CD4-positive, alpha-beta T cell (primary cell): ENCODE results near the gene MSI2. TPM values are rescaled to one million over a fixed set of nuclear protein-coding genes. Genes with fewer than 3 reads are reported as not detected.

Experiments
- ATAC-seq: fragments of 200-7000 bp; cut with Tn5 transposase; one replicate; pipeline ENCODE4 v1.10.0; 2022; ENCODE audit warnings: mild to moderate bottlenecking; ENCODE audit not compliant: poor library complexity
- CTCF ChIA-PET: fragments of 350-600 bp; sonication (Branson Sonifier 250); formaldehyde crosslinking; loops from one replicate; lab custom pipeline; 2021; ENCODE audit warnings: antibody characterized with exemption, inconsistent platforms; lab: Charles Lee
- POLR2A ChIA-PET: fragments of 350-600 bp; sonication (Branson Sonifier 250); formaldehyde crosslinking; loops from one replicate; lab custom pipeline; 2021; ENCODE audit warnings: antibody characterized with exemption, inconsistent platforms; lab: Charles Lee
- DNase-seq, 14 experiments: peaks; one replicate each; pipeline ENCODE4 v3.0.0-alpha.2; 2013 to 2020; ENCODE audit warnings: mixed read lengths in 2 of 14
- H3K27ac ChIP-seq, 2 donors: one replicate each; pipeline versions ENCODE4 v1.5.1 to v1.7.0; 2013; ENCODE audit warnings: low read length in 2 of 2, low read depth in 1 of 2, mild to moderate bottlenecking in 1 of 2
- H3K27me3 ChIP-seq, 2 experiments: 1 replicate in 1 of 2; 2 replicates in 1 of 2; pipeline versions ENCODE4 v1.6.1 to v1.7.0; 2013; ENCODE audit warnings: low read length in 2 of 2, control low read depth in 1 of 2, mild to moderate bottlenecking in 1 of 2, moderate library complexity in 1 of 2; ENCODE audit not compliant: insufficient read depth in 2 of 2, control insufficient read depth in 1 of 2
- H3K36me3 ChIP-seq: one replicate; pipeline ENCODE4 v1.6.1; 2013; ENCODE audit warnings: low read length, control low read depth; ENCODE audit not compliant: insufficient read depth
- H3K4me1 ChIP-seq: one replicate; pipeline ENCODE4 v1.6.1; 2013; ENCODE audit warnings: low read length, control low read depth; ENCODE audit not compliant: insufficient read depth
- H3K4me3 ChIP-seq: one replicate; pipeline ENCODE4 v1.5.1; 2013; ENCODE audit warnings: mild to moderate bottlenecking, low read length, moderate library complexity
- H3K9me3 ChIP-seq, 2 experiments: 1 replicate in 1 of 2; 2 replicates in 1 of 2; pipeline versions ENCODE4 v1.6.1 to v1.7.0; 2013; ENCODE audit warnings: low read length in 2 of 2, mild to moderate bottlenecking in 2 of 2, control low read depth in 1 of 2, moderate library complexity in 1 of 2; ENCODE audit not compliant: control insufficient read depth in 1 of 2, insufficient read depth in 1 of 2
- H3K27ac Mint-ChIP-seq: one replicate; pipeline ENCODE4 v1.8.0; 2020; ENCODE audit warnings: mixed read lengths
- H3K27me3 Mint-ChIP-seq: one replicate; pipeline ENCODE4 v1.8.0; 2021; ENCODE audit warnings: mixed read lengths
- H3K36me3 Mint-ChIP-seq: one replicate; pipeline ENCODE4 v1.8.0; 2021; ENCODE audit warnings: low read depth, mixed read lengths
- H3K4me1 Mint-ChIP-seq: one replicate; pipeline ENCODE4 v1.8.0; 2021; ENCODE audit warnings: low read depth, mixed read lengths
- H3K4me3 Mint-ChIP-seq: one replicate; pipeline ENCODE4 v1.8.0; 2020; ENCODE audit warnings: mild to moderate bottlenecking, mixed read lengths
- H3K9me3 Mint-ChIP-seq: one replicate; pipeline ENCODE4 v1.8.0; 2020; ENCODE audit warnings: mixed read lengths
- intact Hi-C, 2 experiments: fragments of 100-400 bp; cut with DNase I in 1 of 2; cut with micrococcal nuclease in 1 of 2; formaldehyde crosslinking; loops; one replicate each; pipeline versions ENCODE4 v1.15.1 to v1.9.0; 2023 to 2025; cut with DNase I, micrococcal nuclease
- total RNA-seq, 174 experiments: library from RNA in 2 of 174; stranded (reverse) in 2 of 174; gene quantifications; one replicate each; pipeline ENCODE4 v1.2.3 and lab custom pipeline; 2021 to 2026
- TF ChIP-seq, protein P1 (sequence below): fragments of 200-600 bp; IDR thresholded peaks from one replicate; pipeline ENCODE4 v1.8.0; 2022; ENCODE audit warnings: antibody characterized with exemption, mild to moderate bottlenecking

MSI2 gene
- total RNA-seq, 2 experiments from 2014 or later: 129 to 132 TPM

DNA sequence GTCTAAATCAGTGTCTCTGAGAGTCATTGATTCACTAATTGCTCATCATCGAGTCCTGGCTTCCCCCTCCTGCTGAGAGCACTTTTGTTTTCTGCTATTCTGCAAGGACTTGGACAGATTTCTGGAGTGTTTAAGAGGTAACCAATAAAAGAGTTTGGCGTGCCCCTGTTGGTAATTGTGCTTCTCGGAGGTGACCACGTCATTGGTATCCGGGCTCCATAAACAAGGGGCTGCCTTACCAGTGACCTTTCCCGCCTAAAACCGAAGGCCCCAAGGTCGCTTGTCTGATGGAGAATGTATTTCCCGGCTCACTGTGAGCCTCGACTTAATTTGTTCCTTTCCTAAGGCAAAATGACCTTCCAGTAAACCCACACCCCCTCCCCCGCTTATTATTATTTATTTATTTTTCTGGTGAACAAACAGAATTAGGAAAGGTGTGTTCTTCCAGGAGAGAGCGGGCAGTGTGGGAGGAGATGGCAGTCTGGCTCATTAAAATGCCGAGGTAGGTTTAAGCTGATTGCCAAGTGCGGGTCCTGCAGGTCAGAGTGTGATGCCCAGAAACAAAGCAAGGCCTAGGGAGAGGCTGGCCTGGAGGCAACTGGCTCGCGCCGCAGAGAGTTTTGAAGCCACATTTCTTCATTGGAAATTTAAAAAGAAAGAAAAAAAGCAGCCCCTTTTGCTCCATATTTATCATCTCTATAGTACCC, 30.2 kb downstream of the MSI2 start:
- Mint-ChIP-seq H3K4me1 (peaks cover 76% of the 10 kb centered on the region), H3K36me3 (peaks cover 43% of the 10 kb centered on the region), H3K27ac (no peak overlapping the region), H3K27me3 (no peaks in the 10 kb centered on the region), H3K9me3 (no peaks in the 10 kb centered on the region), H3K4me3 (no peak overlapping the region)
- intact Hi-C loops: loop anchor here in 1 of 2 experiments (10.0 kb wide), 1 partner anchor 158 kb away; no protein-coding TSS in a partner anchor
- ChIA-PET POLR2A (no interaction called here), CTCF (interaction anchor here (2.9 kb wide), 1 partner anchor 43 kb away, joined by 20 read pairs; no protein-coding TSS in a partner anchor)
- Histone ChIP-seq H3K4me3 (no peak overlapping the region), H3K27me3 (no peaks in the 10 kb centered on the region), H3K27ac (no peak overlapping the region), H3K36me3 (peaks cover 14% of the 10 kb centered on the region), H3K9me3 (no peaks in the 10 kb centered on the region), H3K4me1 (peaks cover 37% of the 10 kb centered on the region)
- DNase-seq (no peak), ATAC-seq (no peak)
- TF ChIP-seq, protein P1, sequence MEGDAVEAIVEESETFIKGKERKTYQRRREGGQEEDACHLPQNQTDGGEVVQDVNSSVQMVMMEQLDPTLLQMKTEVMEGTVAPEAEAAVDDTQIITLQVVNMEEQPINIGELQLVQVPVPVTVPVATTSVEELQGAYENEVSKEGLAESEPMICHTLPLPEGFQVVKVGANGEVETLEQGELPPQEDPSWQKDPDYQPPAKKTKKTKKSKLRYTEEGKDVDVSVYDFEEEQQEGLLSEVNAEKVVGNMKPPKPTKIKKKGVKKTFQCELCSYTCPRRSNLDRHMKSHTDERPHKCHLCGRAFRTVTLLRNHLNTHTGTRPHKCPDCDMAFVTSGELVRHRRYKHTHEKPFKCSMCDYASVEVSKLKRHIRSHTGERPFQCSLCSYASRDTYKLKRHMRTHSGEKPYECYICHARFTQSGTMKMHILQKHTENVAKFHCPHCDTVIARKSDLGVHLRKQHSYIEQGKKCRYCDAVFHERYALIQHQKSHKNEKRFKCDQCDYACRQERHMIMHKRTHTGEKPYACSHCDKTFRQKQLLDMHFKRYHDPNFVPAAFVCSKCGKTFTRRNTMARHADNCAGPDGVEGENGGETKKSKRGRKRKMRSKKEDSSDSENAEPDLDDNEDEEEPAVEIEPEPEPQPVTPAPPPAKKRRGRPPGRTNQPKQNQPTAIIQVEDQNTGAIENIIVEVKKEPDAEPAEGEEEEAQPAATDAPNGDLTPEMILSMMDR: no peak

DNA sequence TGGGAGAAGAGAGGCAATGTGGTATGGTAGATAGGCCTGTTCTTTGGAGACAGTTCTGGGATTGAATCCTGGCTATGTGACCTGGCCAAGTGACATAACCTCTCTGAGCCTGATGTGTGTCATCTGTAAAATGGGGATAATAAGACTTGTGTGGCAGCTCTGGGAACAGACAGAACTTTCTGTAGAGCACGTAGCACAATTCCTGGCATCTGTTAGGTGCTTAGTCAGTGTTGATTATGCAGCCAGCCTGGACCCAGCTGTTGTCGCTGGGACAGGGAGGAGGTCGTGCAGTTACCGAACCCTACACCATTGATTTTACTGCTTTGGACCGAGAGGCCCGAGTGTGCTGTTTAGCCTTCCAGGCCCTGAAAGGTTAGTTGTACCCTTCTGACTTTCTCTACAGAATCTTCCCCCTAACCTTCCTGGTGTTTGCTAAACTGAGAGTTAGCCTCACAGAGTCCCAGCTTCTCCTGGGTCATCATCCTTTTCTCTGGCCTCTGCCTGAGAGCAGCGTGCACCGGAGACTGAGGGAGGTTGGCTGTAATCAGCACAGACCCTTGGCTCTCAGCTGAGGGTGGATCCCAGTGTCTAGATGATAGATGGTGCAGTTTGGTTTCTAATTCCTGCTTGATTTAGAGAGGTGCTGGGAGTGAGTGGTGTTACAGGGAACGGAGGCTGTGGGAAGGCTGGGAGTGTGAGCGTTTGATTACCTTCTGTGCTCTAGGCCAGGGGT, 31.9 kb downstream of the MSI2 start:
- Histone ChIP-seq H3K27ac (no peak overlapping the region), H3K4me3 (no peak overlapping the region), H3K4me1 (peaks cover 27% of the 10 kb centered on the region), H3K9me3 (no peaks in the 10 kb centered on the region), H3K27me3 (no peaks in the 10 kb centered on the region), H3K36me3 (peaks cover 18% of the 10 kb centered on the region)
- Mint-ChIP-seq H3K4me1 (peaks cover 76% of the 10 kb centered on the region), H3K27me3 (no peaks in the 10 kb centered on the region), H3K27ac (no peak overlapping the region), H3K4me3 (no peak overlapping the region), H3K36me3 (peaks cover 50% of the 10 kb centered on the region), H3K9me3 (no peaks in the 10 kb centered on the region)
- intact Hi-C loops: loop anchor here in 1 of 2 experiments (10.0 kb wide), 1 partner anchor 157 kb away; no protein-coding TSS in a partner anchor
- DNase-seq (no peak), ATAC-seq (no peak)
- TF ChIP-seq, protein P1: no peak
- ChIA-PET POLR2A (no interaction called here), CTCF (no interaction called here)

DNA sequence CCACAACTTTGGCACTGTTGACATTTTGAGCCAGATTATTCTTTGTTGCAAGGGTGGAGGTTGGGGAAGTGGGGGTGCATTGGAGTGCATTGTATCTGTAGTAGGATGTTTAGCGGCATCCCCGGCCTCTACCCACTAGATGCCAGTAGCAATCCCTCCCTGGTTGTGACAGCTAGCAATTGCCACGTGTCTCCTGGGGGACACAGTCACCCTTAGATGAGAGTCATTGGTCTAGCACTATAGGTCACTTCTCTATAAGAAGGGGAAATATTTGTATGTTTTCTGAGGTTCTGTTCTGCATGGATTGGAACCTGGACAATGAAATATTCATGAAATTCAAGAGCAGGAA, 32.4 kb downstream of the MSI2 start:
- H3K36me3 ChIP-seq: peaks cover 18% of the 10 kb centered on the region
- no peak for ATAC-seq
- CTCF ChIA-PET: no interaction called here
- H3K4me3 ChIP-seq: no peak overlapping the region
- POLR2A ChIA-PET: no interaction called here
- Mint-ChIP-seq H3K27me3 (no peaks in the 10 kb centered on the region), H3K27ac (no peak overlapping the region), H3K36me3 (peaks cover 50% of the 10 kb centered on the region), H3K4me1 (peaks cover 70% of the 10 kb centered on the region), H3K9me3 (no peaks in the 10 kb centered on the region), H3K4me3 (no peak overlapping the region)
- peaks cover 25% of the 10 kb centered on the region for H3K4me1 ChIP-seq
- H3K27me3 ChIP-seq: no peaks in the 10 kb centered on the region
- TF ChIP-seq, protein P1: no peak
- no peak overlapping the region for H3K27ac ChIP-seq
- DNase-seq: no peak
- intact Hi-C loops: loop anchor here in 1 of 2 experiments (10.0 kb wide), 1 partner anchor 156 kb away; no protein-coding TSS in a partner anchor
- H3K9me3 ChIP-seq: no peaks in the 10 kb centered on the region
